ENCODE measurements around the gene MRPL1. TPM values are rescaled to one million over a fixed set of nuclear protein-coding genes. Genes with fewer than 3 reads are reported as not detected.

Gene MRPL1
- total and polyA plus RNA-seq, 3 donors from 2014 or later: 11.5 to 17.9 (median 16.6) TPM

DNA sequence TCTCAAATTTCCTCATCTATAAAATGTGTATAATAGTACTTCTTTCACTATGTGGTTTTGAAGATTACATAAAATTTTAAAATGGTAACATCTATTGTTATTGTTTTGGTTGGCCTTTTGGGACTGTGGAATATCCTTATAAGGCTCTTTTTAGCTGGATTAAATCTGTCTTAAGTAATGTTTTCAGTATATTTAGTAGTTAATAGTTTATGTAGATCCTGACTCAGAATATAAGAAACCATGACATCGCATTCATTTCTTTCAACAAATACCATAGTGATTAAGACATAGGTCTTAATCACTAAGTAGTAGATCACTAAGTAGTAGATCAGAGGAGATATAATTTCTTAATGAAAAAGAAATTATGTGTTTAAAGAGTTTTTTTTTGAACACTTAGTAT, 48.5 kb downstream of the MRPL1 start:
- no peak for DNase-seq
- H3K27ac ChIP-seq: no peak overlapping the region
- intact Hi-C loops (cut with DNase I; ENCODE audit: low total_unique reads): no loop called here

GRCh38 chr4:77911842-77912450, 49.3 kb downstream of the MRPL1 start:
- 79 to 93% methylated on average over 3 of the region's 3 CpGs for whole genome bisulfite sequencing, 2 donors
- TF ChIP-seq CTCF (IDR thresholded peaks at IDR 0.05) (no peak), POLR2A (IDR thresholded peaks at IDR 0.05) (no peak)

More for the DNA sequence above, 48.5 kb downstream of the MRPL1 start:
- Histone ChIP-seq H3K27me3 (no peaks in the 10 kb centered on the region), H3K36me3 (ENCODE audit: low read depth, missing control alignments) (no peaks in the 10 kb centered on the region), H3K9me3 (no peaks in the 10 kb centered on the region), H3K4me1 (no peaks in the 10 kb centered on the region), H3K4me3 (no peak overlapping the region)
- 97 to 100% methylated on average over 1 of the region's 1 CpG for WGBS, 2 donors
- TF ChIP-seq CTCF (IDR thresholded peaks at IDR 0.05) (no peak), POLR2A (IDR thresholded peaks at IDR 0.05) (no peak)

GRCh38 chr4:77913348-77913747, 50.7 kb downstream of the MRPL1 start:
- H3K4me1 ChIP-seq: no peaks in the 10 kb centered on the region
- 88 to 96% methylated on average over 3 of the region's 3 CpGs for WGBS, 2 donors
- no peak overlapping the region for H3K4me3 ChIP-seq
- intact Hi-C loops (cut with DNase I; ENCODE audit: low total_unique reads): no loop called here
- DNase-seq: no peak
- H3K9me3 ChIP-seq: no peaks in the 10 kb centered on the region
- TF ChIP-seq CTCF (IDR thresholded peaks at IDR 0.05): no peak
- H3K36me3 ChIP-seq (ENCODE audit: low read depth, missing control alignments): no peaks in the 10 kb centered on the region
- no peaks in the 10 kb centered on the region for H3K27me3 ChIP-seq
- no peak overlapping the region for H3K27ac ChIP-seq

More at GRCh38 chr4:77911842-77912450, 49.3 kb downstream of the MRPL1 start:
- Histone ChIP-seq H3K27ac (no peak overlapping the region), H3K4me1 (no peaks in the 10 kb centered on the region), H3K36me3 (ENCODE audit: low read depth, missing control alignments) (no peaks in the 10 kb centered on the region), H3K9me3 (no peaks in the 10 kb centered on the region), H3K4me3 (no peak overlapping the region), H3K27me3 (no peaks in the 10 kb centered on the region)
- no peak for DNase-seq
- intact Hi-C loops (cut with DNase I; ENCODE audit: low total_unique reads): no loop called here

- H3K27ac ChIP-seq: no peak overlapping the region
- H3K27me3 ChIP-seq: no peaks in the 10 kb centered on the region
- H3K9me3 ChIP-seq: no peaks in the 10 kb centered on the region
- DNase-seq: no peak
- no peaks in the 10 kb centered on the region for H3K36me3 ChIP-seq (ENCODE audit: low read depth, missing control alignments)
- no peak for TF ChIP-seq CTCF (IDR thresholded peaks at IDR 0.05)
- no peak for TF ChIP-seq POLR2A (IDR thresholded peaks at IDR 0.05)
- intact Hi-C loops (cut with DNase I; ENCODE audit: low total_unique reads): no loop called here
- 89 to 93% methylated on average over 2 of the region's 2 CpGs for WGBS, 2 donors
- no peaks in the 10 kb centered on the region for H3K4me1 ChIP-seq
- H3K4me3 ChIP-seq: no peak overlapping the region
These were observed 54.4 kb downstream of the MRPL1 start for GRCh38 chr4:77917075-77917474.

- WGBS, 2 donors: 76 to 96% methylated on average over 5 of the region's 5 CpGs
- no peaks in the 10 kb centered on the region for H3K9me3 ChIP-seq
- no peak overlapping the region for H3K27ac ChIP-seq
- intact Hi-C loops (cut with DNase I; ENCODE audit: low total_unique reads): no loop called here
- DNase-seq: no peak
- H3K4me3 ChIP-seq: no peak overlapping the region
- TF ChIP-seq CTCF (IDR thresholded peaks at IDR 0.05) (no peak), POLR2A (IDR thresholded peaks at IDR 0.05) (no peak)
- H3K27me3 ChIP-seq: no peaks in the 10 kb centered on the region
- no peaks in the 10 kb centered on the region for H3K4me1 ChIP-seq
- no peaks in the 10 kb centered on the region for H3K36me3 ChIP-seq (ENCODE audit: low read depth, missing control alignments)
These were observed 55.0 kb downstream of the MRPL1 start for GRCh38 chr4:77917601-77918000.
